Lower lobe of right lung (tissue), 2 donors: ENCODE results near the gene DNAJB2. TPM values are rescaled to one million over a fixed set of nuclear protein-coding genes. Genes with fewer than 3 reads are reported as not detected.
A peak's percentile ranks its signal among the peaks of the same experiment; 100 is the strongest.
"Not testable (repeated sequence)": the region's sequence is repeated elsewhere in the genome, so short reads cannot be mapped to it uniquely, and the experiment has no call there.

Experiments
- ATAC-seq, 2 donors: fragments of 200-7000 bp; cut with Tn5 transposase; one replicate each; pipeline ENCODE4 v1.9.1; 2020 to 2022; ENCODE audit warnings: mild to moderate bottlenecking in 2 of 2, moderate library complexity in 2 of 2
- DNase-seq: peaks from one replicate; pipeline ENCODE4 v3.0.0-alpha.2; 2020
- H3K27ac ChIP-seq: fragments of 200-600 bp; one replicate; pipeline ENCODE4 v1.8.0; 2022
- H3K27me3 ChIP-seq: fragments of 200-600 bp; one replicate; pipeline ENCODE4 v1.8.0; 2022; ENCODE audit warnings: low read depth
- H3K36me3 ChIP-seq: fragments of 200-600 bp; one replicate; pipeline ENCODE4 v1.8.0; 2022; ENCODE audit warnings: mild to moderate bottlenecking
- H3K4me1 ChIP-seq: fragments of 200-600 bp; one replicate; pipeline ENCODE4 v1.8.0; 2022
- H3K4me3 ChIP-seq: fragments of 200-600 bp; one replicate; pipeline ENCODE4 v1.8.0; 2022; ENCODE audit warnings: mild to moderate bottlenecking
- H3K9me3 ChIP-seq: fragments of 200-600 bp; one replicate; pipeline ENCODE4 v1.8.0; 2022
- CTCF ChIP-seq: fragments of 200-600 bp; IDR thresholded peaks from one replicate; pipeline ENCODE4 v1.8.0; 2022; ENCODE audit warnings: antibody characterized with exemption, mild to moderate bottlenecking
- intact Hi-C: fragments of 100-400 bp; cut with DNase I; formaldehyde crosslinking; loops from one replicate; pipeline ENCODE4 v1.11.0; 2022
- total RNA-seq: library from RNA; stranded (reverse); fragmentation: NEBNext Ultra II Directional; extraction: Animal tissue kit (Norgen Biotek cat#: 25700); gene quantifications from one replicate; pipeline ENCODE4 v1.2.1, GENCODE V29; 2021
- donor health status: DM: no; HTN: yes; CAD: no; lungs with severe emphysema.

DNAJB2 gene
- total RNA-seq, 1 donor from 2014 or later, result 76.6 TPM

DNA sequence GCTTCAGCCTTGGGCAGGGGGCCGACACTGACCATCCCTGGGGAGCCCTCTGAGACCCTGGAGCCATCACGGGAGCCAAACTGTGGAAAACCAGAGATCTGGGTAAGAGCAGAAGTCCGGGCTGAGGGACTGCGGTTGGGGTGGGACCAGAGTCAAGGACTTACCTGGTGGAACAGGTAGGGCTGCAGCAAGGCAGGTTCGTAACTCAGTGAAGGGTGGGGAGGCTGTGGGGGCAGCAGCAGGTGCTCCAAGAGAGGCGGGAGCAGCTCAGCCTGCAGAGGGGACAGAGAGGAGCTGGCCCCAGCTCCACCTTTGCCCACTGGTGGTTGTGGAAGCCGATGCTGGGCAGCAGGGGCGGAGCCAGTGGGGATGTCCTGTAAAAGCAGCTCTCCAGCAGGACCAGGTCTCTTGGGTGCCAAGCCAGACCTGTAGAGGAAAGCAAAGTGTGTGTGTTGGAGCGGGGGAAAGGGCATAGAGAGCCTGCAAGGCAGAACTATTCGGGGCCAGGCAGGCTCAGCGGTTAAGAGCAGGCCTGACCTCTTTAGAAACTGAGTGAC is 23.3 kb downstream of the DNAJB2 start:
- intact Hi-C loops, result no loop called here
- peaks cover 7% of the 10 kb centered on the region for H3K4me1 ChIP-seq
- TF ChIP-seq CTCF, result no peak
- no peaks in the 10 kb centered on the region for H3K9me3 ChIP-seq
- peaks cover 51% of the 10 kb centered on the region for H3K27me3 ChIP-seq
- no peak overlapping the region for H3K27ac ChIP-seq
- DNase-seq (no peak), ATAC-seq (no peak)
- no peaks in the 10 kb centered on the region for H3K36me3 ChIP-seq
- no peak overlapping the region for H3K4me3 ChIP-seq

DNA sequence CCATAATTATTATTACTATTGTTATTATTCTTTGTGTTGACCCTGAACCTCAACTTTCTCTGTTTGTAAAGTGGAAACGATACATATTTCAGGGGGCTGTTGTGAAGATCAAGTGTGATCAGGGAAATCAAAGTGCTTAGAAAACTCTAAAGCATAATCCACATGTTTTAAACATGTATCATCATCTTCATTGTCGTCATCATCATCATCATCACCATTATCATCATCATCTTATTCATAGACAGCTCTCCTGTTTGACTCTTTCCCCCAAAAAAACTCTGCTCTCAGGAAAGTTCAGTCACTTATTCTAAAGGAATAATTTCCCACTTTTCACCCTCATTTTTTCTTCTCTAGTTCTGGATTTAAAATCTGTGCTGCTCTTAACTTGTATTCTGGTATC is 25.1 kb downstream of the DNAJB2 start:
- DNase-seq (no peak), ATAC-seq (no peak)
- peaks cover 64% of the 10 kb centered on the region for H3K27me3 ChIP-seq
- no peaks in the 10 kb centered on the region for H3K9me3 ChIP-seq
- H3K27ac ChIP-seq, result no peak overlapping the region
- intact Hi-C loops, result no loop called here
- no peak for TF ChIP-seq CTCF
- H3K4me1 ChIP-seq, result no peaks in the 10 kb centered on the region
- H3K36me3 ChIP-seq, result no peaks in the 10 kb centered on the region
- H3K4me3 ChIP-seq, result no peak overlapping the region

GRCh38 chr2:219306047-219306446 is 26.9 kb downstream of the DNAJB2 start:
- peaks cover 73% of the 10 kb centered on the region for H3K27me3 ChIP-seq
- DNase-seq, result no peak
- intact Hi-C loops, result no loop called here

GRCh38 chr2:219308142-219309101 is 29.3 kb downstream of the DNAJB2 start:
- DNase-seq, result peak; percentile 63

More at GRCh38 chr2:219306047-219306446, 26.9 kb downstream of the DNAJB2 start:
- TF ChIP-seq CTCF, result no peak
- H3K27ac ChIP-seq, result no peak overlapping the region
- H3K9me3 ChIP-seq, result no peaks in the 10 kb centered on the region
- no peak overlapping the region for H3K4me3 ChIP-seq
- H3K36me3 ChIP-seq, result no peaks in the 10 kb centered on the region
- no peaks in the 10 kb centered on the region for H3K4me1 ChIP-seq
- ATAC-seq, result no peak

GRCh38 chr2:219309278-219309677 is 30.1 kb downstream of the DNAJB2 start, which contains the start of gene PTPRN:
PTPRN (minus strand) TSS chr2:219309401; CDS start chr2:219309332, 69 bp downstream.
- ATAC-seq (no peak), DNase-seq (no peak)
- TF ChIP-seq CTCF, result no peak
- Histone ChIP-seq H3K27ac (no peak within 1 kb of the TSS), H3K27me3 (peaks cover 59% of the 10 kb centered on the region), H3K4me3 (no peak within 1 kb of the TSS), H3K4me1 (no peaks in the 10 kb centered on the region), H3K36me3 (no peaks in the 10 kb centered on the region), H3K9me3 (no peaks in the 10 kb centered on the region)
- intact Hi-C loops, result no loop called here

More at GRCh38 chr2:219308142-219309101, 29.3 kb downstream of the DNAJB2 start:
- Histone ChIP-seq H3K4me3 (no peak overlapping the region), H3K27me3 (peaks cover 65% of the 10 kb centered on the region), H3K27ac (no peak overlapping the region), H3K4me1 (no peaks in the 10 kb centered on the region), H3K9me3 (no peaks in the 10 kb centered on the region), H3K36me3 (no peaks in the 10 kb centered on the region)
- no peak for TF ChIP-seq CTCF
- ATAC-seq, result peak; percentile 68 to 86
- intact Hi-C loops, result no loop called here

DNA sequence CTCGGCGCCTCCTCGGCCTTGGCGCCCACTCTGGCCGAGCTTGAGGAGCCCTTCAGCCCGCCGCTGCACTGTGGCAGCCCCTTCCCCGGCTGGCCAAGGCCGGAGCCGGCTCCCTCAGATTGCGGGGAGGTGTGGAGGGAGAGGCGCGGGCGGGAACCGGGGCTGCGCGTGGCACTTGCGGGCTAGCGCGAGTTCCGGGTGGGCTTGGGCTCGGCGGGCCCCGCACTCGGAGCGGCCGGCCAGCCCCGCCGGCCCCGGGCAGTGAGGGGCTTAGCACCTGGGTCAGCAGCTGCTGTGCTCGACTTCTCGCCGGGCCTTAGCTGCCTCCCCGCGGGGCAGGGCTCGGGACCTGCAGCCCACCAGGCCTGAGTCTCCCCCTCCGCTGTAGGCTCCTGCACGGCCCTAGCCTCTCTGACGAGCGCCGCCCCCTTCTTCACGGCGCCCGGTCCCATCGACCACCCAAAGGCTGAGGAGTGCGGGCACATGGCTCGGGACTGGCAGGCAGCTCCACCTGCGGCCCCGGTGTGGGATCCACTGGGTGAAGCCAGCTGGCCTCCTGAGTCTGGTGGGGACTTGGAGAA is 33.6 kb downstream of the DNAJB2 start:
- H3K4me1 ChIP-seq, H3K9me3 ChIP-seq, H3K4me3 ChIP-seq, DNase-seq, H3K27ac ChIP-seq, intact Hi-C loops, ATAC-seq, H3K36me3 ChIP-seq: not testable (repeated sequence)
- peaks cover 39% of the 10 kb centered on the region for H3K27me3 ChIP-seq
